Fibroblast of pulmonary artery (primary cell): ENCODE measurements around the gene NTM.

Source experiments
- DNase-seq: peaks from one replicate; pipeline ENCODE4 v3.0.0-alpha.2; 2010; ENCODE audit warnings: low read depth
- H3K4me3 ChIP-seq: replicated peaks from 2 replicates; pipeline ENCODE4 v1.5.1; 2011; ENCODE audit warnings: low read depth, mild to moderate bottlenecking, control low read depth, low read length, moderate library complexity
- TF ChIP-seq, protein P1 (sequence below): IDR thresholded peaks from 2 replicates; pipeline ENCODE4 v1.5.1; 2011; ENCODE audit warnings: mild to moderate bottlenecking, control low read depth, low read length, inconsistent platforms; ENCODE audit errors: missing control alignments

The NTM gene

DNA sequence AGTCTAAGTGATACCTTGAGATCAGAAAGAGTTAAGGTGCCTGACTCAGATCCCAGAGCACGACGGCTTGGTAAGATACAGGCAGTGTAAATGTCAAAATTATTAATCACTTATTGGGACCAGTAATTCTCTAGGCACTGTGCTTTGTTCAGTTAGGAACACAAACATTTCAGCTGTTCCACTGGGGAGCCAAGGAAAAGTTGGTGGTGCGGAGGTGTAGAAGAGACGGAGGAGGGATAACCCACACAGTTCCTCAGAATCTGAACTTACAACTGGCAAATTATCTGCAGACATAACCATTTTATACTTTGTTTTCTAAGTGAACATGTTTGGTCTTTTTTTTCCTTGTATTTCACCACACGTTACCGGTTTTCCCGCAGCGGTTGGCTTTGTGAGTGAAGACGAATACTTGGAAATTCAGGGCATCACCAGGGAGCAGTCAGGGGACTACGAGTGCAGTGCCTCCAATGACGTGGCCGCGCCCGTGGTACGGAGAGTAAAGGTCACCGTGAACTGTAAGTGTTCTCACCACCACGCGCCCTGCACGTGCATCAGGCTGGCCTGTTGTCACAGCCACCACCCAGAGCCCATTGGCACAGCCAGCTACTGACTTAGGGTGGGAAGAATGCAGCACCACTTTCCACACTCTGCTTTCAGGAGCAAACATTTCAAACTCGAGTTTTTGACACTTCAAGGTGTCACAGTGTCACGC, 937.0 kb downstream of the NTM start:
- no peak overlapping the region for H3K4me3 ChIP-seq
- TF ChIP-seq, protein P1, sequence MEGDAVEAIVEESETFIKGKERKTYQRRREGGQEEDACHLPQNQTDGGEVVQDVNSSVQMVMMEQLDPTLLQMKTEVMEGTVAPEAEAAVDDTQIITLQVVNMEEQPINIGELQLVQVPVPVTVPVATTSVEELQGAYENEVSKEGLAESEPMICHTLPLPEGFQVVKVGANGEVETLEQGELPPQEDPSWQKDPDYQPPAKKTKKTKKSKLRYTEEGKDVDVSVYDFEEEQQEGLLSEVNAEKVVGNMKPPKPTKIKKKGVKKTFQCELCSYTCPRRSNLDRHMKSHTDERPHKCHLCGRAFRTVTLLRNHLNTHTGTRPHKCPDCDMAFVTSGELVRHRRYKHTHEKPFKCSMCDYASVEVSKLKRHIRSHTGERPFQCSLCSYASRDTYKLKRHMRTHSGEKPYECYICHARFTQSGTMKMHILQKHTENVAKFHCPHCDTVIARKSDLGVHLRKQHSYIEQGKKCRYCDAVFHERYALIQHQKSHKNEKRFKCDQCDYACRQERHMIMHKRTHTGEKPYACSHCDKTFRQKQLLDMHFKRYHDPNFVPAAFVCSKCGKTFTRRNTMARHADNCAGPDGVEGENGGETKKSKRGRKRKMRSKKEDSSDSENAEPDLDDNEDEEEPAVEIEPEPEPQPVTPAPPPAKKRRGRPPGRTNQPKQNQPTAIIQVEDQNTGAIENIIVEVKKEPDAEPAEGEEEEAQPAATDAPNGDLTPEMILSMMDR, result no peak
- no peak for DNase-seq

DNA sequence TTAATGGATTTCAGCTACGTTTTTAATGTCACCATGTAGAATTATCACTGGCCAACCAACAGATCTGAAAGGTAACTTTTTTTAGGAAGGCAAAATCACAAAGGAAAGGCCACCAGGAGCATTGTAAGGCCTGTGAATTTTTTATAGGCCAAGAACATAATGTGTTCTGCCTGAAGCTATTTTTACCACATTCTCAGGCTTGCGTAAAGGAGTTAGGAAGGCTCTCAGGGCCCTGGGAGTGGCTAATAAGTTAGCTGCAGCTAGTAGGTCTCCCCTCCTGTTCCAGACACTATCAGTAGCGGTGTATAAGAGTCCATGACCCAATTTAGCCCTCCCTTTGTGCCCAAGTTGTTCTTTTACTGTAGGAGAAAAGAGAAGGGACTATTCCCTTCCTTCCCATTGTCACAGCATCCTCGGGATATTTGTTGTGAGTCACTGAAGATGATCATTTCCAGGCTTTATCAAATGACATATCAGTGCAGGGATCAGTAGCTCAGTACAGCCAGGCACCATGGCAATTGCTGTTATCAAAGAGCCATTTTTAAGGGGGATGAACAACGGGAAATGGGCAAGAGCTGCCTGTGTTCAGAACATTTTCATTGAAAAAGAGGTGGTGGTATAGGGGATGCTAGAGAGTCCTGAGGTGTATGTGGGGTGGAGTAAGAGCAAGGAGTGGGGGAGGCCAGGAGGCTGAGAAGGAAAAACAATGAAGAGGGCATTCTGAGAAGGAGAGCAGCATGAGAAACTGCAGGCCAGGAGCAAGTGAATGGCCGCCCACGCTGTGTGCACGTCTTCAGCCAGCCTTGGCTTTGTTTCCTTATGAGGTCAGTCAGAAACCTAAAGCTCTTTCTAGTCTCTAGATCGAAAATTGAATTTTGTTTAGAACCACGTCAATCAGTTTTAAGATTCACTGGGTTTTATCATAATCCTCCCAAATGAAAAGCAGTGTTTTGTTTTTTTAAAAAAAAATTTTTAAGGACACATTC, 940.3 kb downstream of the NTM start:
- no peak overlapping the region for H3K4me3 ChIP-seq
- no peak for DNase-seq
- TF ChIP-seq, protein P1, result no peak

GRCh38 chr11:132311703-132312102, 941.3 kb downstream of the NTM start:
- TF ChIP-seq, protein P1, result no peak
- DNase-seq, result no peak
- no peak overlapping the region for H3K4me3 ChIP-seq

- TF ChIP-seq, protein P1, result no peak
- peak; percentile 73 for DNase-seq
- H3K4me3 ChIP-seq, result no peak overlapping the region
Observed at GRCh38 chr11:132312161-132312560, 941.7 kb downstream of the NTM start.

GRCh38 chr11:132312701-132313111, 942.3 kb downstream of the NTM start:
- TF ChIP-seq, protein P1, result peak; percentile 62
- peak; percentile 35 for DNase-seq
- H3K4me3 ChIP-seq, result no peak overlapping the region

DNA sequence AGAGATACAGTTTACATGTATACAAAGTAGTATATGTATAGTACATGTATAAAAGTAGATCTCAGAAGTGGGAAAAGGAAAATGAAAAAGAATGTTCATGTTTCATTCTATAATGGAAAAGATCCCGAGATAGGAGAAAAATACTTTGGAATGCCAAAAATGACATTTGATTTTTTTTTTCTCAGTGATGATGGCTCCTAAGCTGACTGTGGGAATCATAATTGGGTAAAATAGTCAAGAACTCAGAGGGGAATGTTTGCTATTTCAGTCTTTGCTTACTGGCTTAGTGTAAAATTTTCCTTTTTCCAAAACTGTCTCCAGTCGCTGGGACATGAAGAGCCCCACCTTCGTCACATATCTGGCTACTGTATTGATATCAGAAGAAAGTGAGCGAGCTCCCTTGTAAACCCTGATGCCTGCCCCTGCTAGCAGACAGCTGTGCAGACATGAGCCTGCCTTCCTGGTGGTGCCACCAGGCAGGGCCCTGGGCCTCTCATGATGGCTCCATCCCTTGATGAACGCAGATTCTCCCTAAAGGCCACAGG, 944.6 kb downstream of the NTM start:
- DNase-seq, result no peak
- no peak overlapping the region for H3K4me3 ChIP-seq

More for the DNA sequence above, 944.6 kb downstream of the NTM start:
- TF ChIP-seq, protein P1, result no peak
